Activated CD8-positive, alpha-beta T cell treated with anti-CD3 and anti-CD28 coated beads, Interleukin-2, amount 10 ng/mL, durations not matched to agents 7 days and 5 days (primary cell): Measurements from ENCODE around the gene ACO2. TPM values are rescaled to one million over a fixed set of nuclear protein-coding genes. Genes with fewer than 3 reads are reported as not detected.

Source experiments
- ATAC-seq: fragments of 150-1000 bp; cut with Tn5 transposase; one replicate; pipeline ENCODE4 v1.10.0; 2021; ENCODE audit warnings: moderate library complexity
- CTCF ChIA-PET: fragments of 350-600 bp; sonication (Branson Sonifier 250); formaldehyde crosslinking; loops from one replicate; lab custom pipeline; 2021; ENCODE audit warnings: antibody characterized with exemption; lab: Charles Lee
- POLR2A ChIA-PET: fragments of 350-600 bp; sonication (Branson Sonifier 250); formaldehyde crosslinking; loops from one replicate; lab custom pipeline; 2021; ENCODE audit warnings: antibody characterized with exemption; lab: Charles Lee
- DNase-seq: peaks from one replicate; pipeline ENCODE4 v3.0.0-alpha.2; 2020
- H3K27ac Mint-ChIP-seq: one replicate; pipeline ENCODE4 v1.8.0; 2021; ENCODE audit warnings: mild to moderate bottlenecking, mixed read lengths
- H3K27me3 Mint-ChIP-seq: one replicate; pipeline ENCODE4 v1.8.0; 2021; ENCODE audit warnings: low read depth, mixed read lengths
- H3K36me3 Mint-ChIP-seq: one replicate; pipeline ENCODE4 v1.8.0; 2021; ENCODE audit warnings: low read depth, mixed read lengths
- H3K4me1 Mint-ChIP-seq: one replicate; pipeline ENCODE4 v1.8.0; 2021; ENCODE audit warnings: low read depth, mixed read lengths
- H3K4me3 Mint-ChIP-seq: one replicate; pipeline ENCODE4 v1.8.0; 2021; ENCODE audit warnings: mild to moderate bottlenecking, mixed read lengths
- H3K9me3 Mint-ChIP-seq: one replicate; pipeline ENCODE4 v1.8.0; 2022; ENCODE audit warnings: mixed read lengths; ENCODE audit not compliant: insufficient read depth
- total RNA-seq, 2 experiments: library from RNA; stranded (reverse); gene quantifications; one replicate each; pipeline ENCODE4 v1.2.3, GENCODE V29; 2021

Gene ACO2
- total RNA-seq, 2 experiments from 2014 or later, result 91.8 to 97.1 TPM

DNA sequence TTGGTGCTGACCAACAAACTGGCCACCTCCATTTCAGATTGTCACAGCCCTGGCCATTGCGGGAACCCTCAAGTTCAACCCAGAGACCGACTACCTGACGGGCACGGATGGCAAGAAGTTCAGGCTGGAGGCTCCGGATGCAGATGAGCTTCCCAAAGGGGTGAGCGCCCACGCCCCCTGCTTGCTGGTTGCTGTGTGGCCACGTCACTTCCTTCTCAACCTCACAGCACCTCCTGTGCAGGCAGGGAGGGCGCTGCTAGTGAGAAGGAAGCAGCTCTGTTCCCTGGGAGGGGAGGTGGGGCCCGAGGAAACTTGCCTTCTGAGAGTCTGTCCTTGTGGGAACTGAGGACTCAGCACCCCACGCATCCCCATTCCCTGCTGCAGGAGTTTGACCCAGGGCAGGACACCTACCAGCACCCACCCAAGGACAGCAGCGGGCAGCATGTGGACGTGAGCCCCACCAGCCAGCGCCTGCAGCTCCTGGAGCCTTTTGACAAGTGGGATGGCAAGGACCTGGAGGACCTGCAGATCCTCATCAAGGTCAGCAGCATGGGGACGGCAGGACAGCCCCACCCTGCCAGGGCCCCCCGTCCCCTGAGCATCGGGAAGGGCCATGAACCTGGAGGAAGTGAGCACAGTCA, 56.0 kb downstream of the ACO2 start:
- H3K4me3 Mint-ChIP-seq, result no peak overlapping the region
- peaks cover 32% of the 10 kb centered on the region for H3K36me3 Mint-ChIP-seq
- H3K27me3 Mint-ChIP-seq, result no peaks in the 10 kb centered on the region
- peak overlapping the region; percentile 80 for H3K27ac Mint-ChIP-seq
- ATAC-seq (peak; percentile 74), DNase-seq (peak; percentile 84)
- POLR2A ChIA-PET, result interaction anchor here (0.9 kb wide), 1 partner anchor 57 kb away, joined by 5 read pairs; the partner anchor contains the start of gene PHF5A
- CTCF ChIA-PET, result interaction anchor here (0.7 to 7.3 kb wide), 6 partner anchors 8 to 143 kb away, joined by 3 to 129 read pairs (median 4); partner anchors contain the start of genes ACO2, PHF5A and TEF
- no peaks in the 10 kb centered on the region for H3K9me3 Mint-ChIP-seq
- peaks cover 13% of the 10 kb centered on the region for H3K4me1 Mint-ChIP-seq

DNA sequence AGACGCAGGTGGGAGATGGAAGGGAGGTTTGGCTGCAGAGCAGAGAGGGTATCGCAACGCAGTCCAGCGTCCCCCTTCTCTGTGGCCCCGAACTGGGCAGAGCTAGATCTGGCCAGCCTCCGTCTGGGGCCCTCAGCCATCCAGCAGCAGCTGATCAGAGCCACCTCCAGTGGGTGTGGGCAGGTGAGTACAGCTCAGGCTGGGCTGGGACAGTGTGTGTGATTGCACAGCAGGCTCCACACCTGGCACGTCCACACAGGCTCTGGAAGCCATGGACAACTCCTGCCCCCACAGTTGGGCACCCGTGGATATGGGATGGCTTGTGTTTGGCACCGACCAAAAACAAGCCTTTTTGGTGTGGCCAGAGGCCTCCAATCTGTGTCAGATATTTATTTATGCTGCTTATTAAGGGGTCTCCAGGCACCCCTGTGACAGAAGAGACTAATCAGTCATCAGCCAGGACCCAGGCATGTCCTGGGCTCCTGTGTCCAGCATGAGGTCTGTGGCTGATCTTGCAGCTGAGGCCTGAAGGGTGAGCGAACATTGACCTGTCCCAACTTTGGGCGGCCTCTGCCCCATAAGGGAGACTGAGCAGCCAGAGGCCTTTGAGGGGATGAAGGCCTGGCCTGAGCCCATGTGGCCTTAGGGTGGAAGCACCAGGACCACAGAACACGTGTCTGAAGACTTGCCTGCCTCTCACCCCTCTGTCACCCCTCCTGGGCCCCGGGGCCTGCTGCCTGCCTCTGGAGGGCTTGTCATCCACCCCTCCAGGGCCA, 56.7 kb downstream of the ACO2 start:
- no peak for DNase-seq
- Mint-ChIP-seq H3K4me3 (no peak overlapping the region), H3K27me3 (no peaks in the 10 kb centered on the region), H3K9me3 (no peaks in the 10 kb centered on the region), H3K4me1 (peaks cover 13% of the 10 kb centered on the region), H3K36me3 (peaks cover 34% of the 10 kb centered on the region), H3K27ac (peak overlapping the region; percentile 80)
- ChIA-PET POLR2A (interaction anchor here (0.9 kb wide), 1 partner anchor 57 kb away, joined by 5 read pairs; the partner anchor contains the start of gene PHF5A), CTCF (interaction anchor here (0.7 to 7.3 kb wide), 7 partner anchors 8 to 123 kb away, joined by 3 to 129 read pairs (median 7); partner anchors contain the start of genes ACO2 and PHF5A)
- ATAC-seq, result no peak

DNA sequence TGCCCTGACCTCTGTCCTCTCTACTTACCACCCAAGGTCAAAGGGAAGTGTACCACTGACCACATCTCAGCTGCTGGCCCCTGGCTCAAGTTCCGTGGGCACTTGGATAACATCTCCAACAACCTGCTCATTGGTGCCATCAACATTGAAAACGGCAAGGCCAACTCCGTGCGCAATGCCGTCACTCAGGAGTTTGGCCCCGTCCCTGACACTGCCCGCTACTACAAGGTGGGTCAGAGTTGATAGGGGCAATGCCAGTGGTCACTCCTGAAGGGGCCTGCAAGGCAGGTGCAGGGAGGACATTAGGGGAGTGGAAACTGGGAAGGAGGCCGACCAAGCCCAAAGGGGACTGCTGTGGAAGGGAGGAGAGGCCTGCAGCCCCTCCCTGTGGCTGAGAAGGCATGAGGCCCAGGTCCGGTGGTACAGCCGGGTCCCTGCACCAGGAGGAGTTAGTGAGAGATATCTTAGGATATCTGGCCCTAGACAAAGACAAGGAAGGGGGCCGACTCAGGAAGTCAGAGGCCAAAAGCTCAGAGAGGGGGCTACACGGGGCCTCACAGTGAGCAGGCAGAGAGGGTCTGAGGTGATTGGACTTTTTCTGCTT, 57.4 kb downstream of the ACO2 start:
- POLR2A ChIA-PET, result interaction anchor here (1.0 kb wide), 2 partner anchors 80 to 114 kb away, joined by 3 read pairs; partner anchors contain the start of gene TOB2

GRCh38 chr22:41526830-41527799, 58.2 kb downstream of the ACO2 start:
- CTCF ChIA-PET, result interaction anchor here (0.6 to 7.3 kb wide), 28 partner anchors 8 to 146 kb away, joined by 3 to 129 read pairs (median 4); partner anchors contain the start of genes ACO2, PHF5A, POLR3H and TEF
- H3K36me3 Mint-ChIP-seq, result peaks cover 37% of the 10 kb centered on the region
- peak overlapping the region; percentile 60 for H3K27ac Mint-ChIP-seq
- H3K27me3 Mint-ChIP-seq, result no peaks in the 10 kb centered on the region
- peak; percentile 71 for DNase-seq
- POLR2A ChIA-PET, result interaction anchor here (0.6 to 1.8 kb wide), 4 partner anchors 58 to 115 kb away, joined by 3 read pairs; partner anchors contain the start of genes ACO2 and TOB2
- no peak overlapping the region for H3K4me3 Mint-ChIP-seq
- peak; percentile 74 for ATAC-seq
- peaks cover 13% of the 10 kb centered on the region for H3K4me1 Mint-ChIP-seq
- no peaks in the 10 kb centered on the region for H3K9me3 Mint-ChIP-seq

More for the DNA sequence above, 57.4 kb downstream of the ACO2 start:
- CTCF ChIA-PET, result interaction anchor here (0.6 to 7.3 kb wide), 26 partner anchors 9 to 145 kb away, joined by 3 to 129 read pairs (median 4); partner anchors contain the start of genes ACO2, PHF5A, POLR3H and TEF
- no peak overlapping the region for H3K4me3 Mint-ChIP-seq
- H3K36me3 Mint-ChIP-seq, result peaks cover 37% of the 10 kb centered on the region
- no peaks in the 10 kb centered on the region for H3K27me3 Mint-ChIP-seq
- H3K9me3 Mint-ChIP-seq, result no peaks in the 10 kb centered on the region
- DNase-seq, result no peak
- H3K4me1 Mint-ChIP-seq, result peaks cover 13% of the 10 kb centered on the region
- peak overlapping the region; percentile 60 for H3K27ac Mint-ChIP-seq
- no peak for ATAC-seq

DNA sequence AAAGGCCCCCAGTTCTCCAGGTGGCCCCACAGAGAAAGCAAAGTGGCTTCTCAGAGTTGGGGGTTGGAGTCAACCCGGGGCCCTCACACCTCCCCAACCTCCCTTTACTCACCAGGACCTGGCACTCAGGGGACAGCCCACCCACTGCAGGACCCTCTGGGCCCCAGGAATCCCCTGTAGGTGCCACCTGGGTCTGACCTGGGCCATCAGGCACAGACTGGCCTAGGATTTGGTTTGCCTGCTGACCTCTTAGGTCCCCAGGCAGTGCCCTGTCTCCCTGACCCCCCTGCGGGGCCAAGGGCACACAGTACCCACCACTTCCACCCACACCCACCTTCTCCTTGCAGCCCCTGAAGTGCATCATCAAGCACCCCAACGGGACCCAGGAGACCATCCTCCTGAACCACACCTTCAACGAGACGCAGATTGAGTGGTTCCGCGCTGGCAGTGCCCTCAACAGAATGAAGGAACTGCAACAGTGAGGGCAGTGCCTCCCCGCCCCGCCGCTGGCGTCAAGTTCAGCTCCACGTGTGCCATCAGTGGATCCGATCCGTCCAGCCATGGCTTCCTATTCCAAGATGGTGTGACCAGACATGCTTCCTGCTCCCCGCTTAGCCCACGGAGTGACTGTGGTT, 59.3 kb downstream of the ACO2 start:
- no peak overlapping the region for H3K4me3 Mint-ChIP-seq
- ATAC-seq (no peak), DNase-seq (no peak)
- peaks cover 13% of the 10 kb centered on the region for H3K4me1 Mint-ChIP-seq
- ChIA-PET CTCF (interaction anchor here (2.7 to 7.3 kb wide), 3 partner anchors 11 to 145 kb away, joined by 7 to 129 read pairs (median 15); no protein-coding TSS in a partner anchor), POLR2A (interaction anchor here (1.8 kb wide), 1 partner anchor 59 kb away, joined by 3 read pairs; the partner anchor contains the start of gene ACO2)
- H3K27me3 Mint-ChIP-seq, result no peaks in the 10 kb centered on the region
- H3K36me3 Mint-ChIP-seq, result peaks cover 37% of the 10 kb centered on the region
- H3K9me3 Mint-ChIP-seq, result no peaks in the 10 kb centered on the region
- H3K27ac Mint-ChIP-seq, result no peak overlapping the region

- H3K36me3 Mint-ChIP-seq, result peaks cover 39% of the 10 kb centered on the region
- H3K4me1 Mint-ChIP-seq, result peaks cover 13% of the 10 kb centered on the region
- no peaks in the 10 kb centered on the region for H3K9me3 Mint-ChIP-seq
- CTCF ChIA-PET, result interaction anchor here (2.7 to 7.3 kb wide), 2 partner anchors 127 to 146 kb away, joined by 7 to 129 read pairs; no protein-coding TSS in a partner anchor
- DNase-seq, result no peak
- no peak for ATAC-seq
- H3K4me3 Mint-ChIP-seq, result no peak overlapping the region
- H3K27me3 Mint-ChIP-seq, result no peaks in the 10 kb centered on the region
- H3K27ac Mint-ChIP-seq, result no peak overlapping the region
- POLR2A ChIA-PET, result interaction anchor here (1.8 kb wide), 1 partner anchor 60 kb away, joined by 3 read pairs; the partner anchor contains the start of gene ACO2
Measured at GRCh38 chr22:41528938-41529561, 60.1 kb downstream of the ACO2 start.

DNA sequence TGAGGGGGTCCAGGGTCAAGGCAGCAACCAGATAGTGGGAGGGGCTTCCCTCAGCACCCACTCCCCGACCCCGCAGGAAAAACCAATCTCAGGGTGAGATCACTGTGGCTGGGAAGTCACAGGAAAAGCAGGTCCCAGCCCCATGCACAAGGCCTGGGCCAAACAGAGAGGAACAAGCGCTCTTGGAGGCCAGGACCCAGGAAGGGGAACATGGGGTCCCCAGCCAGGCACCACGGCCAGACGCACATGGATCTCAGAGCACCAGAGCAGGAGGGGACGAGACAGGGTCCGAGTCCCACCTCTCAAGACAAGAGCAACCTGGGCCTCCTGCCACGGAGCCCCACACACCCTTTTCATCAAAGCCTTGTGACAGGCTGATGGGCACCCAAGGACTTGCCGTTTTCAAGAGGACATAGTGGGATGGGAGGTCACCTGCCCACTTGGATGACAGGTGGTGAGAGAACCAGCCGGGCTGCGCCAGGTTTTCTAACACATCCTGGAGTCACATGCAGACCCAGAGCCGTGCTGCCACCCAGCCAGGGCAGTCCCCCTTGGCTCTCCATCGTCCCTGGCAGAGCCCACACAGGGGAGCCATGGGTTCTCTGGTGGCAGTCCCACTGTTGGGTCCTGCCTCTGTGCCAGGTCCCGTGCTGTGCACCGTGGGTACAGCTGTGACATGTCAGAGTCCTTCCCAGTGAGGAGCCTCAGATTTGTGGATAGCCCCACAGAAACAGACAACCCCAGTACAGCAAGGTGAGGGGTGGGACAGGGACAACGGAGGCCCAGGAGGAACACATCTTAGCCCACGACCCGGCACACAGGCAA, 62.2 kb downstream of the ACO2 start:
- Mint-ChIP-seq H3K9me3 (no peaks in the 10 kb centered on the region), H3K36me3 (peaks cover 28% of the 10 kb centered on the region), H3K4me1 (no peaks in the 10 kb centered on the region), H3K27ac (no peak overlapping the region), H3K4me3 (no peak overlapping the region), H3K27me3 (no peaks in the 10 kb centered on the region)
- DNase-seq (no peak), ATAC-seq (no peak)
- CTCF ChIA-PET, result interaction anchor here (1.0 to 2.4 kb wide), 5 partner anchors 13 to 127 kb away, joined by 3 to 19 read pairs (median 4); partner anchors contain the start of gene POLR3H
- POLR2A ChIA-PET, result no interaction called here

- Mint-ChIP-seq H3K36me3 (peaks cover 22% of the 10 kb centered on the region), H3K9me3 (no peaks in the 10 kb centered on the region)
- POLR2A ChIA-PET, result interaction anchor here (1.2 kb wide), 1 partner anchor 85 kb away, joined by 3 read pairs; the partner anchor contains the start of gene TOB2
Measured at GRCh38 chr22:41531715-41532477, 63.0 kb downstream of the ACO2 start.

More at GRCh38 chr22:41531715-41532477, 63.0 kb downstream of the ACO2 start:
- Mint-ChIP-seq H3K4me3 (no peak overlapping the region), H3K27me3 (no peaks in the 10 kb centered on the region), H3K4me1 (no peaks in the 10 kb centered on the region), H3K27ac (no peak overlapping the region)
- DNase-seq, result no peak
- ATAC-seq, result no peak
- CTCF ChIA-PET, result interaction anchor here (1.2 to 2.4 kb wide), 5 partner anchors 10 to 556 kb away, joined by 3 to 19 read pairs (median 4); partner anchors contain the start of gene POLR3H
